PC-3 (cell line): ENCODE data around the gene FLNB. TPM values are rescaled to one million over a fixed set of nuclear protein-coding genes. Genes with fewer than 3 reads are reported as not detected.

Source experiments
- ATAC-seq: fragments of 200-7000 bp; cut with Tn5 transposase; 2 replicates; pipeline ENCODE4 v1.9.1; 2020; ENCODE audit warnings: mild to moderate bottlenecking, moderate library complexity
- BruUV-seq: library from RNA; stranded (reverse); fragments of 400-500 nt; replicated peaks from 2 replicates; lab custom pipeline; 2021; lab: Mats Ljungman, UMichigan
- CTCF ChIA-PET: fragments of 300-600 bp; sonication (Branson Sonifier 250); formaldehyde crosslinking; loops from one replicate; lab custom pipeline; 2022; ENCODE audit warnings: antibody characterized with exemption; lab: Charles Lee
- POLR2A ChIA-PET: fragments of 300-600 bp; sonication (Branson Sonifier 250); formaldehyde crosslinking; loops from one replicate; lab custom pipeline; 2022; ENCODE audit warnings: antibody characterized with exemption; ENCODE audit not compliant: unreplicated experiment; lab: Charles Lee
- DNase-seq: peaks from one replicate; pipeline ENCODE4 v3.0.0-alpha.2; 2015
- H2AFZ ChIP-seq: fragments of 300-600 bp; sonication (generic); 2 replicates; pipeline ENCODE4 v1.6.0; 2016; ENCODE audit warnings: antibody characterized with exemption, low read length
- H3F3A ChIP-seq: fragments of 300-600 bp; sonication (generic); one replicate; pipeline ENCODE4 v1.6.0; 2017; ENCODE audit warnings: antibody characterized with exemption, low read length, control low read depth, mild to moderate bottlenecking; ENCODE audit not compliant: unreplicated experiment
- H3K27ac ChIP-seq: fragments of 300-600 bp; sonication (generic); 2 replicates; pipeline ENCODE4 v1.5.1; 2016; ENCODE audit warnings: mild to moderate bottlenecking, low read length
- H3K27me3 ChIP-seq: fragments of 300-600 bp; sonication (generic); 2 replicates; pipeline ENCODE4 v1.6.1; 2016; ENCODE audit warnings: low read length, mixed read lengths
- H3K36me3 ChIP-seq: fragments of 300-600 bp; sonication (generic); 2 replicates; pipeline ENCODE4 v1.6.1; 2016; ENCODE audit warnings: low read depth, mixed run types, low read length, mixed read lengths
- H3K4me1 ChIP-seq: fragments of 300-600 bp; sonication (generic); 2 replicates; pipeline ENCODE4 v1.5.1; 2016; ENCODE audit warnings: low read length; ENCODE audit not compliant: insufficient read depth
- H3K4me2 ChIP-seq: fragments of 300-600 bp; sonication (generic); 2 replicates; pipeline ENCODE4 v1.6.0; 2016; ENCODE audit warnings: low read length
- H3K4me3 ChIP-seq: fragments of 300-600 bp; sonication (generic); 2 replicates; pipeline ENCODE4 v1.5.1; 2016; ENCODE audit warnings: mild to moderate bottlenecking, low read length, mixed read lengths
- H3K79me2 ChIP-seq: fragments of 300-600 bp; sonication (generic); 2 replicates; pipeline ENCODE4 v1.6.1; 2017; ENCODE audit warnings: low read length, mixed read lengths
- H3K9ac ChIP-seq: fragments of 300-600 bp; sonication (generic); 2 replicates; pipeline ENCODE4 v1.6.0; 2016; ENCODE audit warnings: mild to moderate bottlenecking, low read length
- H3K9me2 ChIP-seq: fragments of 300-600 bp; sonication (generic); replicated peaks from 2 replicates; pipeline ENCODE4 v1.6.1; 2016; ENCODE audit warnings: mixed run types, low read length, mixed read lengths
- H3K9me3 ChIP-seq: fragments of 300-600 bp; sonication (generic); 2 replicates; pipeline ENCODE4 v1.6.1; 2016; ENCODE audit warnings: low read length, mixed read lengths
- H4K20me1 ChIP-seq: fragments of 300-600 bp; sonication (generic); 2 replicates; pipeline ENCODE4 v1.6.1; 2016; ENCODE audit warnings: low read length, mixed read lengths
- CTCF ChIP-seq: fragments of 300-600 bp; sonication (generic); conservative IDR thresholded peaks from 2 replicates; pipeline ENCODE4 v1.5.1; 2017; ENCODE audit warnings: antibody characterized with exemption, low read depth, mild to moderate bottlenecking, low read length
- EZH2 ChIP-seq: fragments of 300-600 bp; sonication (generic); IDR thresholded peaks from one replicate; pipeline ENCODE4 v1.6.1; 2017; ENCODE audit warnings: antibody characterized with exemption, mild to moderate bottlenecking, low read length; ENCODE audit not compliant: unreplicated experiment
- EZH2phosphoT487 ChIP-seq: fragments of 300-600 bp; sonication (generic); IDR thresholded peaks from 2 replicates; pipeline ENCODE4 v1.6.1; 2018; ENCODE audit warnings: mild to moderate bottlenecking, antibody characterized with exemption, low read length, borderline replicate concordance
- intact Hi-C: fragments of 100-400 bp; cut with micrococcal nuclease; formaldehyde crosslinking; loops from 2 replicates; pipeline ENCODE4 v1.9.0; 2023
- total RNA-seq: library from RNA; depleted of rRNA; stranded (reverse); fragments of >200 nt; gene quantifications from 2 replicates; pipeline ENCODE4 v1.2.3, GENCODE V29; 2014

The FLNB gene
- total RNA-seq, 1 experiment from 2014 or later, result 505 TPM

- CTCF ChIA-PET, result interaction anchor here (1.2 kb wide), 1 partner anchor 120 kb away, joined by 3 read pairs; no protein-coding TSS in a partner anchor
- Histone ChIP-seq H2AFZ (no peak overlapping the region), H3K9me3 (no peaks in the 10 kb centered on the region), H3K4me1 (no peaks in the 10 kb centered on the region), H3K27ac (no peak overlapping the region), H3F3A (peaks cover 3% of the 10 kb centered on the region), H3K4me3 (no peak overlapping the region), H3K9ac (no peak overlapping the region), H3K36me3 (peaks cover 64% of the 10 kb centered on the region), H3K27me3 (no peaks in the 10 kb centered on the region), H4K20me1 (peaks cover 49% of the 10 kb centered on the region), H3K4me2 (no peak overlapping the region), H3K79me2 (peaks cover 95% of the 10 kb centered on the region), H3K9me2 (no peaks in the 10 kb centered on the region)
- DNase-seq, result no peak
- BruUV-seq, result no TSS peak
- POLR2A ChIA-PET, result no interaction called here
- 0 out of 2 replicates have a peak, but pooled peaks have one; percentile 11 for ATAC-seq
- intact Hi-C loops, result no loop called here
- TF ChIP-seq EZH2, result no peak
- TF ChIP-seq CTCF, result no peak
- TF ChIP-seq EZH2phosphoT487, result no peak
Observed at GRCh38 chr3:58082047-58082446, 73.8 kb downstream of the FLNB start.

- Histone ChIP-seq H3K9me2 (no peaks in the 10 kb centered on the region), H3K27me3 (no peaks in the 10 kb centered on the region), H3K4me2 (no peak overlapping the region), H3K9me3 (no peaks in the 10 kb centered on the region), H3K4me1 (no peaks in the 10 kb centered on the region), H2AFZ (no peak overlapping the region), H4K20me1 (peaks cover 43% of the 10 kb centered on the region), H3F3A (peaks cover 3% of the 10 kb centered on the region), H3K27ac (no peak overlapping the region), H3K9ac (no peak overlapping the region), H3K36me3 (peaks cover 56% of the 10 kb centered on the region), H3K79me2 (peaks cover 93% of the 10 kb centered on the region), H3K4me3 (no peak overlapping the region)
- CTCF ChIA-PET, result no interaction called here
- POLR2A ChIA-PET, result no interaction called here
- TF ChIP-seq EZH2phosphoT487 (no peak), EZH2 (no peak), CTCF (no peak)
- intact Hi-C loops, result no loop called here
- DNase-seq, result no peak
- ATAC-seq, result no peak
- BruUV-seq, result no TSS peak
Observed at GRCh38 chr3:58084166-58084565, 75.9 kb downstream of the FLNB start.

GRCh38 chr3:58084788-58085543 is 76.7 kb downstream of the FLNB start:
- H3K27me3 ChIP-seq, result no peaks in the 10 kb centered on the region
- BruUV-seq, result no TSS peak
- peaks cover 50% of the 10 kb centered on the region for H3K36me3 ChIP-seq
- ATAC-seq (no peak), DNase-seq (no peak)
- no peak overlapping the region for H3K9ac ChIP-seq
- CTCF ChIA-PET, result no interaction called here
- H3K79me2 ChIP-seq, result peaks cover 94% of the 10 kb centered on the region
- TF ChIP-seq EZH2 (no peak), EZH2phosphoT487 (no peak)
- H3K27ac ChIP-seq, result no peak overlapping the region
- H3K4me1 ChIP-seq, result no peaks in the 10 kb centered on the region
- no peak overlapping the region for H3K4me2 ChIP-seq
- H3K9me2 ChIP-seq, result no peaks in the 10 kb centered on the region
- intact Hi-C loops, result no loop called here
- POLR2A ChIA-PET, result no interaction called here
- peaks cover 38% of the 10 kb centered on the region for H4K20me1 ChIP-seq
- no peak overlapping the region for H2AFZ ChIP-seq
- H3F3A ChIP-seq, result no peaks in the 10 kb centered on the region
- no peaks in the 10 kb centered on the region for H3K9me3 ChIP-seq
- H3K4me3 ChIP-seq, result no peak overlapping the region
